Astrocyte of the spinal cord (primary cell): ENCODE results near the gene THY1.
"Not testable (repeated sequence)": the region's sequence is repeated elsewhere in the genome, so short reads cannot be mapped to it uniquely, and the experiment has no call there.

Source experiments
- DNase-seq: peaks from one replicate; pipeline ENCODE4 v3.0.0; 2011; ENCODE audit warnings: low read depth, low spot score
- H3K4me3 ChIP-seq: 2 replicates; pipeline ENCODE4 v1.5.1; 2011; ENCODE audit warnings: low read depth, mild to moderate bottlenecking, low read length, moderate library complexity
- in situ Hi-C: cut with HindIII; loops from 2 replicates; pipeline ENCODE4 v1.10.0; 2017; ENCODE audit warnings: low sequenced_read_pairs
- TF ChIP-seq, protein P1 (sequence below): IDR thresholded peaks from 2 replicates; pipeline ENCODE4 v1.5.1; 2012; ENCODE audit warnings: low read depth, mild to moderate bottlenecking, low read length, inconsistent platforms

THY1 gene

DNA sequence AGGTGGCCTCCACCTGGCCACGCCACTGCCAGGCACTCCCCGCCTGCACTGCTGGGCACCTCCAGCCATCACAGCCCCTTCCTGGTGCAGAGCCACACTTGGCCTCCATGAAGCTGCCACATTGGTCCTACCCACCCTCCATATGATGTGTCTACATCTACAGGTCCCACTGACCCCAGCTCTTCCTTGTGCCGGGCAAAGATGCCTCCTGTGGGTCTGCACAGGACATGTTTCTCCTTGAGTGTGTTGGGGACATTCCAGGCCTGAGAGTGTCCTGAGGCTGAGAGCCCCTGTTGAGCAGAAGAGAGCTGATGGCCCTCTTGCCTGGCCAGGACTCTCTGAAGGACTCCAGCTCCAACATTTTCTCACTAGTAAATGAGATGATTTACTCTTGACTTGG, 7.5 kb downstream of the THY1 start:
- in situ Hi-C loops, result no loop called here
- no peak overlapping the region for H3K4me3 ChIP-seq
- DNase-seq, result no peak
- TF ChIP-seq, protein P1, sequence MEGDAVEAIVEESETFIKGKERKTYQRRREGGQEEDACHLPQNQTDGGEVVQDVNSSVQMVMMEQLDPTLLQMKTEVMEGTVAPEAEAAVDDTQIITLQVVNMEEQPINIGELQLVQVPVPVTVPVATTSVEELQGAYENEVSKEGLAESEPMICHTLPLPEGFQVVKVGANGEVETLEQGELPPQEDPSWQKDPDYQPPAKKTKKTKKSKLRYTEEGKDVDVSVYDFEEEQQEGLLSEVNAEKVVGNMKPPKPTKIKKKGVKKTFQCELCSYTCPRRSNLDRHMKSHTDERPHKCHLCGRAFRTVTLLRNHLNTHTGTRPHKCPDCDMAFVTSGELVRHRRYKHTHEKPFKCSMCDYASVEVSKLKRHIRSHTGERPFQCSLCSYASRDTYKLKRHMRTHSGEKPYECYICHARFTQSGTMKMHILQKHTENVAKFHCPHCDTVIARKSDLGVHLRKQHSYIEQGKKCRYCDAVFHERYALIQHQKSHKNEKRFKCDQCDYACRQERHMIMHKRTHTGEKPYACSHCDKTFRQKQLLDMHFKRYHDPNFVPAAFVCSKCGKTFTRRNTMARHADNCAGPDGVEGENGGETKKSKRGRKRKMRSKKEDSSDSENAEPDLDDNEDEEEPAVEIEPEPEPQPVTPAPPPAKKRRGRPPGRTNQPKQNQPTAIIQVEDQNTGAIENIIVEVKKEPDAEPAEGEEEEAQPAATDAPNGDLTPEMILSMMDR, result no peak

DNA sequence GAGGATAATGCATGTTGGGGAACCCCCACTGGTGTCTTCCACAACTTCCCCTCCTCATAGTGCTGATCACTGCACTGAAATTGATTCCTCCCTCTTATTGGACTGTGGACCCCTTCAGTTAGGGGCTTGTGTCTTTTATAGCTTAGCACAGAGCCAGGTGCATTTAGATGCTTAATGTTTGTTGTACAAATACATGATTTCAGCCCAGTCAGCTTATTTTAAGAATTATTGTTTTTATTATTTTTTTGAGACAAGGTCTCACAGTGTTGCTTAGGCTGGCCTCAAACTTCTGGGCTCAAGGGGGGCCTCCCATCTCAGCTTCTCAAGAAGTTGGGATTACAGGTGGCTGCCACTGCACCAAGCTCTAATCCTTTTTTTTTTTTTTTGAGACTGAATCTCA, 8.2 kb downstream of the THY1 start:
- H3K4me3 ChIP-seq, result no peak overlapping the region
- no peak for DNase-seq
- TF ChIP-seq, protein P1, result no peak
- in situ Hi-C loops, result no loop called here

DNA sequence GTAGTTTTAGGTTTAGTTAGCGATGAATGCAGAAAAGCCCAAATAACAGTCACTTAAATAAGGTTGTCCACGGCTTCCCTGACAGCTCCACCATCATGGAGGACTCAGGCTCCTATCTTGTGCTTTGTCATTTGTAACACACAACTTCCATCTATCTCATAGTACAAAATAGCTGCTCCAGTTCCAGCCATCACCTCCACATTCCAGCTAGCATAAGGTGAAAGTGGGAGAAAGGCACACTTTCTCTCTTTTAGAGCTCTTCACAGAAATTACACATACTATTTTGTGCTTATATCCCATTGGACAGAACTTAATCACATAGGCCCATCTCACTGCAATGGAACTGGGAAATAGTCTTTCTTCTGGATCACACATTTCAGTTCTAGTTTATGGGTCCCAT, 8.7 kb downstream of the THY1 start:
- DNase-seq, result no peak
- TF ChIP-seq, protein P1, result no peak
- H3K4me3 ChIP-seq, result no peak overlapping the region
- in situ Hi-C loops, result no loop called here

DNA sequence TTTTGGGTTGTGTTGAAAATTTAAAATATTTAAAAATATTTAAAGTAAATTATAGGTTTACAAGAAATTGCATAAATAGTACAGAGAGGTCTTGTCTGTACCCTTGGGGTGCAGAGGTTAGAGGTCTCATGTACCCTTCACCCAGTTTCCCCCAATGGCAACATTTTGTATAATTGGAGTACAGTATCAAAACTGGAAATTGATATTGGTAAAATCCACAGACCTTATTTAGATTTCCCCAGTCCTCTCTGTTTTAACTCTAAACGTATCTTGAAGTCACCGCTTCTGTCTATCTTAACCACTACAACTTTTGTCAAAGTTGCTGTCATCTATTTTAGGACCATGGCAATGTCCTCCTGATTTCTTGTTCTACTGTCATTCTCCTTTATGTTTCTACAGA, 10.9 kb downstream of the THY1 start:
- DNase-seq, result no peak
- in situ Hi-C loops, result no loop called here
- H3K4me3 ChIP-seq, result no peak overlapping the region
- TF ChIP-seq, protein P1, result no peak

DNA sequence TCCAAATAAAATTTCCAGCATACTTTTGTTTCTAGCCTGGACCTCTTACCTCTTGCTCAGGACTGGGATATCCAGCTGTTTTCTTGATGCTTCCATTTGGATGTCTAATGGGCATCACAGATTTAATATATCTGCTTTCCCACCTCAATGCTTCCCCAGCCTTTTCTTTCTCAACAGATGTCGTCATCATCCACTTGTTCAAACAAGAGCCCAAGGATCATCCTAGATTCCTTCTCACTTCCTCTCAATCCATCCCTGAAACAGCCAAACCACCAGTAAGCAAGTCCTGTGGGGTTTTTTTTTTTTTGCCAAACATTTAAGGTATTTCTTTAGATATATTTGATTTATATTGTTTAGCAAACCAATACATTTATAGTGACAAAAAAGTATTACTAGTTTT, 12.5 kb downstream of the THY1 start:
- H3K4me3 ChIP-seq, result no peak overlapping the region
- DNase-seq, result no peak
- in situ Hi-C loops, result no loop called here
- TF ChIP-seq, protein P1, result no peak

DNA sequence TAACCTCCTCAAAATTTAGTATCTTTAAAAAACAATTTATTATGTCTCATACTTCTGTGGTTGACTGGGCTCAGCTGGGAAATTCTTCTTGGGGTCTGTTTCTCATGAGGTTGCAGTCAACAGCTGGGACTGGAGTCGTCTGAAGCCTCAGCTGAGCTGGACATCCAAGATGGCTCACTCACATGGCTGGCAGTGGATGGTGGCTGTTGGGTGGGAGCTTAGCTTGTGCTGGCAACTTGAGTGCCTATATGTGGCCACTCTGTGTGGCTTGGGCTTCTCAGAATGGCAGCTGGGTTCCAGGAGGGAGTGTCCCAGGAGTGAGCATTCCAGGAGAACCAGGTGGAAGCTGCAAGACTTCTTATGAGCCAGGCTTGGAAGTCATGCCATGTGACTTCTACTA, 13.2 kb downstream of the THY1 start:
- TF ChIP-seq, protein P1, result no peak
- in situ Hi-C loops, result no loop called here
- no peak for DNase-seq
- H3K4me3 ChIP-seq, result no peak overlapping the region

DNA sequence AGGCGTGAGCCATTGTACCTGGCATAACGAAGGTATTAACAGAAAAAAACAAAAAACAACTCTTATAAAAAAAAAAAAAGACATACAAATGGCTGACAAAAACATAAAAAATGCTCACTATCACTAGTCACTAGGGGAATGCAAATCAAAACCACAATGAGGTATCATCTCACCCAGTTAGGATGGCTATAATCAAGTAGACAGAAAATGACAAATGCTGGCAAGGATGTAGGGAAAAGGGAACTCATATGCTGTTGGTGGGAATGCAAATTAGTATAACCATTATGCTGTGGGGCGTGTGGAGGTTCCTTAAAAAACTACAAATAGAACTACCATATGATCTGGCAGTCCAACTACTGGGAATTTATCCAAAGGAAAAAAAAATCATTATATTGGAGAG, 17.0 kb downstream of the THY1 start:
- in situ Hi-C loops, result no loop called here
- H3K4me3 ChIP-seq, result no peak overlapping the region
- TF ChIP-seq, protein P1, result no peak
- no peak for DNase-seq

DNA sequence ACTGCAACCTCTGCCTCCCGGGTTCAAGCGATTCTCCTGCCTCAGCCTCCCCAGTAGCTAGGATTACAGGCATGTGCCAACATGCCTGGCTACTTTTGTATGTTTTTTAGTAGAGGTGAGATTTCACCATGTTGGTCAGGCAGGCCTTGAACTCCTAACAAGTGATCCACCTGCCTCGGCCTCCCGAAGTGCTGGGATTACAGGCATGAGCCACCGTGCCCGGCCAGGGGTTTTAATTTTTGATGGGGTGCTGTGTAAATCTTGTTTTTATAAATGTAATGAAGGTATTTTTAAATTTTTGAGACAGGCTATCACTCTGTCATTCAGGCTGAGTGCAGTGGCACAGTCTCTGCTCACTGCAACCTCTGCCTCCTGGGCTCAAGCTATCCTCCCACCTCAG, 17.5 kb downstream of the THY1 start:
- DNase-seq, in situ Hi-C loops, H3K4me3 ChIP-seq: not testable (repeated sequence)
